ENCODE measurements around the gene UBXN2A.
"Not testable (repeated sequence)": the region's sequence is repeated elsewhere in the genome, so short reads cannot be mapped to it uniquely, and the experiment has no call there.

Gene UBXN2A

DNA sequence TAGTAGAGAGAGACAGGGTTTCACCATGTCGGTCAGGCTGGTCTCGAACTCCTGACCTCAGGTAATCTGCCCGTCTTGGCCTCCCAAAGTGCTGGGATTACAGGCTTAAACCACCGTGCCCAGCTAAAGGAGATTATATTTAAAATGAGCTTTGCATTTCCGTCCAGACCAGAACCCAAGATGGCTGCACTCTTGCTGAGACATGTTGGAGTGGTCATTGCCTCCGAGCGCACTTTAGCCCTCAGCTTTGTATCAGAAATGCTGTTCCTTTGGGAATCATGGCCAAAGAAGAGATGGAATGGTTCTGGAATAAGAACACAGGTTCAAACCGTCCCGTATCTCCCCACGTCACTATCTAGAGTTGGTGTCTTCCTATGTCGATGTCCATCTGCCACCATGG, 3.4 kb downstream of the UBXN2A start:
- no peak for DNase-seq

DNA sequence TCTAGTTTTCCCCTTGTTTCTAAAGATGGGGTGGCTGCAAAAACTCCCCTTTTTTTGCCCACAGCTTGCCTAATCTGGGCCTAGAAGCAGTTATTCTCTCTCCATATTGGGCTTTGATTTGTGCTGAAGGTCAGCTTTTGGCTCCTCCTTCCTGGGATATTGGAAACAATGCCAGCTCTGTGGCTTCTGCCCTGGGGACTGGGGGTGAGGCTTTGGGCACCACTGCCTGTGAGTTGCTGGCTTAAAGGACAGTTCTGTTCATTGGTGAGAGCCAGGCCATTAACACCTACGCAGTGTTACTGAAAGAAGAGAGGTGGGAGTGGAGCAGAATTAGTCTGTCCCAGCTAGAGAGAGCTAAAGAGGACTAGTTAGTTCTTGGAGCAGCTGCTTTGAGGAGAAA, 4.3 kb downstream of the UBXN2A start:
- DNase-seq: no peak

DNA sequence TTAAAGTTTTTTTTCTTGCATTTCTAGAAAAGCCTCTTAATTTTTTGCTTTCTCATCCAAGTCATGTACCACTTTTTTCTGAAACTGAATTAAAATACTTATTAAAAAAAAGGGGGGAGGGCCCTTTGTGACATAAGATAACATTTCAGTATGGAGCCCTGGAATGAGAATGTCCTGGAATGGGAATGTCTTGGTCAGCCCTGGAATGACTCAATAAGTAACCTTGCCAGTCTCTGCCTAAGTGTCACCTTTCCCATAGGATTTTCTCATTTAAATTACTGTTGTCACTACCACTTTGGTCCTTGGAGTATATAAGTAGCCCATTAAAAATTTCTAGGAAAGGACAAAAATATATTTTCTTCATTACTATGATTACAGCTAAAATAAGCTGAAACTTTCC, 4.7 kb downstream of the UBXN2A start:
- no peak for DNase-seq

DNA sequence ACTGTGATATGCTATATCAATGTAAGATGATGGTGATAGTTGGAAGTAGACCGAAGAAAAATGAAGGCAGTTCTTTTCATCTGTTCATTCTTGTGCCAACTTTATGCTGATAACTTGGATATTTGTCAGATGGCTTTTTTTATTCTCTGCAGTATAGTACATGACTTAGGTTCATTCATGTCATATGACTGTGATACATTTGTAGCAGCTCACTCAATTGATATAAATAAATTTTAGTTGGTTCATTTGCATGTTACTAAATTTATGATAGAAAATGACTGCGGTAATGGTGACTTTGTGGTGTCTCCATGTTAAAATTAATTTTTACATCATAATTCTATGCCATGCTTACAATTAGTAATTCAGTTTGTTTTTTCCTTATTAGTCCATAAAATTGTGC, 7.1 kb downstream of the UBXN2A start:
- DNase-seq: no peak

DNA sequence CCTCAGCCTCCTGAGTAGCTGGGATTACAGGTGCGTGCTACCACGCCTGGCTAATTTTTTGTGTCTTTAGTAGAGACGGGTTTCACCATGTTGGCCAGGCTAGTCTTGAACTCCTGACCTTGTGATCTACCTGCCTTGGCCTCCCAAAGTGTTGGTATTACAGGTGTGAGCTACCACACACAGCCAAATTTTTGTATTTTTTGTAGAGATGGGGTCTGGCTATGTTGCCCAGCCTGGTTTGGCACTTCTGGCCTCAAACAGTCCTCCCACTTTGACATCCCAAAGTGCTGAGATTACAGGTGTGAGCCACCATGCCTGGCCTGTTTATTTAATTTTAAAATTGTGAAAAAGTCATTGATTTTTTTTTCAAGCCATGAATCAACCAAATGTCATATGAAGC, 12.3 kb downstream of the UBXN2A start:
- DNase-seq: not testable (repeated sequence)

DNA sequence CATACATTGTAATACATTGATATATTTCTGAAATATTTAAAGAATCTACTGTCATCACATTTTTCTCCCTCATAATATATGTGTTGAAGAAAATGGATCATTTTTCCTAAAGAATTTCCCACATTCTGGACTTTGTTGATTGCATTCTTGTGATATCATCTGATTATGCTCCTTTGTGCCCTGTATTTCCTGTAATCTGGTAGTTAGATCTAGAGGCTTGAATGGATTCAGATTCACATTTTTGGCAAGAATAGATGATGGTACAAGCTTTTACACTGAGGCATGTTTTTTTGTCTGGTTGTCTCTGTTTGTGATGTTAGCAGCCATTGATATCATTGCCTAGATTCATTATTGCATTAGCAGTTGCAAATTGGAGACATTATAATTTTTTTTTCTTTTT, 13.4 kb downstream of the UBXN2A start:
- no peak for DNase-seq

DNA sequence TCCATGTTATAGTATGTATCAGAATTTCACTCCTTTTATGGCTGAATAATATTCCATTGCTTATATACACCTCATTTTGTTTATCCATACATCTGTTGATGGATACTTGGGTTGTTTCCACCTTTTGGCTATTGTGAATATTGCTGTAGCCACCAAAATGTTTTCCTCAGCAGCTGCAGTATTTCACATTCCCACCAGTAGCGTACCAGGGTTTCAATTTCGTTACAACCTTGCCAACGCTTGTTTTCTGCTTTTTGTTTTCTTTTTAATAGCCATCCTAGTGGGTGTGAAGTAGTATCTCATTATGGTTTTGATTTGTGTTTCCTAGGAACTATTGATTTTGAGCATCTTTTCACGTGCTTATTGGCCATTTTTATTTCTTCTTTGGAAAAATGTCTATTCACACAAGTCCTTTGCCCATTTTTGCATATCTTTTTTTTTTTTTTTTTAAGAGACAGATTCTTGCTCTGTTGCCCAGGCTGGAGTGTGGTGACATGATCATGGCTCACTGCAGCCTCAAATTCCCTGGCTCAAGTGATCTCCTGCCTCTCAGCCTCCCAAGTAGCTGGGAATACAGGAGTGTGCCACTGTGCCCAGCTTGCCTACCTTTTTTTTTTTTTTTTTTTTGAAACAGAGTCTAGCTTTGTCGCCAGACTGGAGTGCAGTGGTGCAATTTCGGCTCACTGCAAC, 14.2 kb downstream of the UBXN2A start:
- no peak for DNase-seq

DNA sequence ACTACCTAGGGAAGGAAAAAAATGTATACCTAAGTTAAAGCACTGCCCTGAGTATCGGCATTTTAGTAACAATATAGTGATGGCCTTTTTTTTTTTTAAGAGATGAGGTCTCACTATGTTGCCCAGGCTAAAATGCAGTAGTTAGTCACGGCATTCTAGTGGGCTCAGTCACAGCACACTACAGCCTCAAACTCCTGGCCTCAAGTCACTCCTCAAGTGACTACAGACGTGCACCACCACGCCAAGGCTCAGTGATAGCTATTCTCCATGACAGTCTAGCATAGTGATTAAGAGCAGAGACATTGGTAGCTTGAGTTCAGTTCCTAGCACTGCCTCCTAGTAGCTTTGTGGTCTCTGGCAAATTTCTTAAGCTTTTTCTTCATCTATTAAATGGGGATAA, 27.6 kb downstream of the UBXN2A start:
- DNase-seq: no peak

DNA sequence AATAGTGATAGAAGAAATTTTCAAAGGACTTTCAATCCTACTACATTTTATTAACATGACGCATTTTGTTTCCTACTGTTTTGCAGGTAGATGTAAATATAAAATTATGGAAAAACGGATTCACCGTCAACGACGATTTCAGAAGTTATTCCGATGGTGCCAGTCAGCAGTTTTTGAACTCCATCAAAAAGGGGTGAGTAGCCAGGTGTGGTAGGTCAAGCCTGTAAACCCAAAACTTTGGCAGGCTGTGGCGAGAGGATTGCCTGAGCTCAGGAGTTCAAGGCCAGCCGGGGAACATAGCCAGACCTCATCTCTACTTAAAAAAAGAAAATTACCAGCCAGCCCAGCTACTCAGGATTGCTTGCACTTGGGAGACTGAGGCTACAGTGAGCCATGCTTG, 36.6 kb downstream of the UBXN2A start:
- no peak for DNase-seq

DNA sequence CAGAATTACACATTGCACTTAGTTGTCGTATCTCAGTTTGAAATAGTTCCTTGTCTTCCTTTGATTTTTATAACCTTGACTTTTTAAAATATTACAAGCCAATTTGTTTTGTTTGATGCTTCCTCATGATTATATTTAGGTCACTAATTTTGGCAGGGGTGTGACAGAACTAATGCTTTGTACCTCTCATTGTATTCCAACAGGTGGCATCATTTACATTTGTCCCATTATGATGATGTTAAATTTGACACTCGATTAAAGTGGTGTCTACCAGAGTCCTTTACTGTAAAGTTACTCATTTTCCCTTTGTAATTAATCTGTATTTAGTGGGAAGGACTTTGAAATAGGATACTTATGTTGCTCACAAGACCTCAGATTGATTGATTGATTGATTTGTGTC, 48.1 kb downstream of the UBXN2A start:
- no peak for DNase-seq

DNA sequence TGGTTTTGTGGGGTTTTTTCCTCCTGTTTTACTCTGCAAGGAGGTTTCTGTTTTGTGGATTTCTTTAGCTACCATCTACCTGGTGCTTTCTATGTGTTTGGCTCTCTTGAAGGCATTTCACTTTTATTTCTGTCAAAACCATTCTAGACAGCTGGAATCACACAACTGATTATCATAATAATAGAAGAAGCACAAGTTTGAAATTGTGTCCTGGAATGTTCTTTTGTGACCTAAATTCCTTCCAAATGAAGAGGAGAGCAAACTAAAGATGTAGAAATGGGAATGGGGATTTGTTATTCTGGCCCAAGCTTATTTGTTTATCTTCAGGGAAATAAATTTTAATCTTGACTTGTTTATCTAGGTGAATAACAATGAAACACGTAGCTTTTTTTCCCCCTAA, 52.7 kb downstream of the UBXN2A start:
- DNase-seq: no peak

DNA sequence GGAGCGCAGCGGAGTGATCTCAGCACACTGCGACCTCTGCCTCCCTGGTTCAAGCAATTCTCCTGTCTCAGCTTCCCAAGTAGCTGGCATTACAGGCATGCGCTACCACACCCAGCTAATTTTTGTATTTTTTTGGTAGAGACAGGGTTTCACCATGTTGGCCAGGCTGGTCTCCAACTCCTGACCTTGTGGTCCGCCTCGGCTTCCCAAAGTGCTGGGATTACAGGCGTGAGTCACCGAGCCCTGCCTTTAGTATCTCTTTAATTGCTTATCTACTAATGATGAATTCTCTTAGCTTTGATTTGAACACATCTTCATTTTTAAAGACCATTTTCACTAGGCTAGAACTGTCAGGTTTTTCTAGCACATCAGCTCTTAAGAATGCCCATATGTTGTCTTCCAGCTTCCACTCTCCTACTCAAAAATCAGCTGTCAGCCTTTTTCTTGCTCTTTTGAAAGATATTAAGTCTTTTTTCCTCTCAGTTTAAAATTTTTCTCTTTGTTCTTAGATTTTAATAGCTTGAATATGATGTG, 53.5 kb downstream of the UBXN2A start:
- no peak for DNase-seq

DNA sequence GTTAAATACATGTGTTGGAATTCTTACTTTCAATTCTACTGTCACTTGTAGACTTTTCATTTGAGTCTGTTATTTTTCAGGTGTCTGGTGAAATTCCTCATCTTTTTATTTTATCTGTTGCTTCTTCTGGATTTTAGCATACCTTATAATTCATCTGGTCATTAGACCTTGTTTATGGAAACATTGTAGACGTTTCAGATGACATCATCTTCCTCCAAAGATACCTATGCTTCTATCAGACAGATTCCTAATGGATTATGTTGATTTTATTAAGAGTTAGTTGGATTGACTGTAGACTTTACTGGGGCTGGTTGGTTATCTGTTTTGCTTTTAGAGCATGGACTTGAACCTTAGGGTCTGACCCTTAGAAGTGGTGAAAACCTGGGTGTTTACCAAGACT, 54.3 kb downstream of the UBXN2A start:
- DNase-seq: no peak

DNA sequence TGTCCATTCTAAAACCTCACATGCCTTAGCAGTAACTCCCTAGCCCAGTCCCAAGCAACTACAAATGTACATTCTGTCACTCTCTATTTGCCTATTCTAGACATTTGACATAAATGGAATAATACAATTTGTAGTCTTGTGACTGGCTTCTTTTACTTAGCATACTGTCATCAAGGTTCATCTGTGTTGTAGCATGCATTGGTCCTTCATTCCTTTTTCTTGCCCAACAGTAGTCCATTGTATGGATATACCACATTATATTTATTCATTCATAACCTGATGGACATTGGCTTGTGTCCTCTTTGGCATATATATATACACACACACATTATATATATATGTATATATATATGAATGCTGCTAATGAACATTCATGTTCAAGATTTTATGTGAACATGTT, 67.4 kb downstream of the UBXN2A start:
- no peak for DNase-seq

DNA sequence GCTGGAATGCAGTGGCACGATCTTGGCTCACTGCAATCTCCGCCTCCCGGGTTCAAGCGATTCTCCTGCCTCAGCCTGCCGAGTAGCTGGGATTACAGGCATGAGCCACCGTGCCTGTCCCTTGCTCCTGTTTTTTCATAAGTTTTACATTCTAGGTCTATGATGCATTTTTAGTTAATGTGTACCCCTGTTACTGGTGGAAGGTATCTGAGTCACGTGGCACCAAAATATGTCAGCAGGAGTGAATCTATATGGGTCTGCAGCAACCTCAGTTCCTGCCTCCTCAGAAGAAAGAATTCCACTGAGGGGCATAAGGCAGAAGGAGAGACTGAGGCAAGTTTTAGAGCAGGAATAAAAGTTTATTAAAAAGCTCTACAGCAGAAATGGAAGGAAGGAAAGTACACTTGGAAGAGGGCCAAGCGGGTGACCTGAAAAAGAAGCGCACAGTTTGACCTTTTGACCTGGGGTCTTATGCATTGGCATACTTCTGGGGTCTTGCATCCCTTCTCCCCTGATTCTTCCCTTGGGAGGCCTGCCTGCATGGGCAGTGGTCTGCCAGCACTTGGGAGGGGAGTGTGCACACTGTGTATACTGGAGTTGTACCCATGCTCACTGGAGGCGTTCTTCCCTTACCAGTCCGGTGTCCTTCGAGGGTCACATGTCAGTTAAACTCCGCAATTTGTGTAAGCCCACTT, 68.6 kb downstream of the UBXN2A start:
- no peak for DNase-seq

DNA sequence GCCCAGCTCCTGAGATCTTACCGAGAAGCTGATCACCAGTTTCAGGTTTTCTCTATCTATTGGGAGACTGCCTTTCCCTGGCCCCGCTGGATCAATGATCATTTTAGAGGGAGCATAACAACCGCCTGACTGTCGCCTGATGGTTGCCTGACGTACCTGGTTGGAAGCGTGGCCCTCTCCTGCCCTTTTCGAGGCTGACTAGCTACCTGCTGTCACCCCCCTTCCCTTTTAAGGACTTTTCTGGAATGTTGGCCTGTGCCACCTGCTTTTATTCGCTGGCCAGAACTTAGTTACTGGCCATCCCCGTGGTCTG, 69.1 kb downstream of the UBXN2A start:
- DNase-seq: no peak

DNA sequence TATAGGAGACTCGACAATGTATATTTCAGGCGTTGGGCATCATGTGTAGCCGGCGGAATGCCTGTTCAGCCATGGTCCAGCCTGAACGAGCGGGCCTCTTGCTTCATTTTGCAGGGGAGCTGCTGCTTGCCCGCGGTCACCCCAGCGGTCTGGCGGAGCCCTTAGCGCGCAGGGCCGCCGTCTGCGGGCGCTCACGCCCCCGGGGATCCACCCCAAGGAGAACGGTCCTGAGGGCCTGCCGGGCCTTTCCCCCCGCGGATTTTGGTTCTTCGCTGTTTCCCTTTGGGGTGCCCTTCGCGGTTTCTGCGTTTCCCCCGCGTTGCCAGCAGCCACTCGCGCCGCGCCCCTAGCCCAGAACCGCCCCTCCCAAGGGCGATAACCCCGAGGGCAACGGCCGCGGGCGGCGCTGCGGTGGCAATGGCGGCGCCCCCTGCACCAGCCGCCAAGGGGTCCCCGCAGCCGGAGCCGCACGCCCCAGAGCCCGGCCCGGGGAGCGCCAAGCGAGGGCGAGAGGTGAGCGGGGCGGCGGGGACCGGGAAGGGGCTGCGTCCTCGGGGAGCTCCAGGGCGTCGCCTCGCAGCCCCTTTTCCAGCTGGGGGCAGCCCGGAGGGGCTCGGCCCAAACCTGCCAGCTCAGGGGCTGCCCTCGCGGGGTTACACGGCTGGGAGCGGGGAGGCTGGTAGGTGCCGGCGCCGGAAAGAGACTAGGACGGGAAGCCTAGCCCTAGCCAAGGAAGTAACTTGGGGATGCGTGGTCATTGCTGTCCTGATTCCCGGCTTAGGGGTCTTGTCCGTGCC, 69.6 kb downstream of the UBXN2A start, which contains the start of gene MFSD2B:
TSS of gene MFSD2B (plus strand) at position 406 of the 797 bp plus-strand sequence. CDS start at position 418, 12 bp downstream.
- DNase-seq: peak; percentile 1

DNA sequence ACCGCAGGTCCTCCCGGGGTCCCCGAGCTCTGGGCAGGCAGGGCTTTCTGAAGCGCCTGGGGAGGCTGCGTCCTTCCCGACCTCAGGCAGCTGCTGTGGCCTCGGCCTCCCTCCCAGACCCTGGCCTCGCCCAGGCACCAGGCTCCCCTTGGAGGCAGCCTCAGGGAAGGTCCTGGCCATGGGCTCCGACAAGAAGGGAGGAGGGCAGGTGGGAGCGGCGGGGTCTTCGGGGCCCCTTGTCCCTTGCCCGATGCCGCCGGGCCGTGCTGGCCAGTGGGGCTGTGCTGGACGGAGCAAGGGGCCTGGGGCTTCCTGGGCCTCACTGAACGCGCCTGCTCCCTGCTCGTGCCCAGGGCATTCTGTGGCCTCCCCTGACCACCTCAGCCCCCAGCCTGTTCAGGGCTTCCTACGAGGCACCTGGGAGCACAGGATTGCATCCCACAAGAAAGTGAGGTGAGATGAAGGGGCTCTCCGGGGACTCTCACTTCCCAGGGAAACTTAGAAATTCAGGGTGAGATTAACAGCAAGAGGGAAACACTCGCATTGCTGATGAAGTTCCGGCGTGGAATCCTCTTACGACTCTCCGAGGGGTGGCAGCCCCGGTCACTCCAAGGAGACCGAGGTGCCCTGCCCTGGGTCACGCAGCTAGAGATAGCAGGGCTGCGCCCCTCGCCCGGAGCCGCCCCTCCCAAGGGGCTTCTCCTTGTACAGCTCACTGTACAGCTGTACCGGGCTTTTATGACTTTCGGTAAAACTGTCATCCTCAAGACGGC, 70.4 kb downstream of the UBXN2A start:
- no peak for DNase-seq

DNA sequence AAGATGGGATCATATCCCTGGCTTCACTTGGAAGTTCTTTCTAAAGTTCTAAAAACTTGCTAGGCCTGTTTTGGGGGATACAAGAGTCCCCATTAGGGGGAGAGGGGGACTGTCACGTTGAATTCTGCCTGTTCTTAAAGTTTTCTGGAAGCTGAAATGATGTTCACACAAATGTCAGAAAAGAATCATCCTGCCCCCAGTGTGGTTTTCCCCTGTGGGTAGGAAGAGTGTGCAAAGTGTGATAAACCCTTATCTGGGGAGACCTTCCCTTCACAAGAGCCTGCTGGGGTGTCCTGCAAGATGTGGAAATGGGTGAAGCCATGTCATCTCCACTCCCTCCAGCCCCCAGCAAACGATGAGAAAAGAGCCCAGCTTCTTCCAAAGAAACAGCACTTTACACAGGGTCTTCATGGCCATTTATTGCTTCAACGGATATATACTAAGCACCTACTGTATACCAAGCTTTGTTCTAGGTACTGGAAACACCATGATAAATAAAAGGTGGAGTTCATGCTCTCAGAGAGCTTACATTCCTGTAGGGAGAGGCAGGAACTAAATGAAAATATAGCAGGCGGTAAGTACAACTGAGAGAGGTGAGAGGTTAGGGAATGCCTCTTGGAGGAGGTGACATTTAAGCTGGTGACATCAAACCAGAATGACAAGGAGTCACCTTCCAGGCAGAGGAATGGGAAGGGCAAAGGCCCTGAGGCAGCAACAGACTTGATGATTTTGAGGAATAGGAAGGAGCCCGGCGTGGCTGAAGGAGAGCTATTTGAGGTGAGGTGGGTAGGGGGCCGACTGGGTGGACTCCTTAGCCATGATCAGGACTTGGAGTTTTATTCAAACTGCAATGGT, 71.2 kb downstream of the UBXN2A start:
- DNase-seq: no peak

DNA sequence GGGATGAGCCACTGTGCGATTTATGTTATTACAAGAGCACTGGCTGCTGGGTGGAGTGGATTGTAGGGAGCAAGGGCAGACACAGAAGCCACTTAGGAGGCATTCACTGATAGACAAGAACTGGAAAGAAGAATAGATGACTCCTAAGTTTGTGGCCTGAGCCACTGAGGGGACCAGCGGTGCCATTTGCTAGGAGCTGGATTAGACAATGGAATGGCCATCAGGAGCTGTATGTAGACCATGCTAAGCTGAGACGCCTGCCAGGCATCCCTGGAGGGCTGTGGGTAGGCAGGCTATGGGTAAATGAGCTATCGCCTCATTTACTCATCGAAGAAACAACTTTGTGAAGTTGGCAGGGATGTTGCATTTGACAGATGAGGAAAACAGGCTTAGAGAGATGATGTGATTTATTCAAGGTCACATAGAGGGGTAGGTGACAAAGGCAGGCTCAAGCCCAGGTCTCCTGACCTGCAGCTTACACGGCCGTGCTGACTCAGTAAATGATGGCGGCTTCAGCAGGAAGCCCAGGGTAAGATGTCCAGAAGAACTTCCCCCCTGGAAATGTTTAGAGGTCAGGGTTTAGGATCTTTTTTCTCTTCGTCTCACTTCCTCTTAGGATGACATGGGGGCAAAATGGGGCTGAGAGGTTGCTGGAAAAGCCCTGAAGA, 72.4 kb downstream of the UBXN2A start:
- DNase-seq: peak; percentile 19

DNA sequence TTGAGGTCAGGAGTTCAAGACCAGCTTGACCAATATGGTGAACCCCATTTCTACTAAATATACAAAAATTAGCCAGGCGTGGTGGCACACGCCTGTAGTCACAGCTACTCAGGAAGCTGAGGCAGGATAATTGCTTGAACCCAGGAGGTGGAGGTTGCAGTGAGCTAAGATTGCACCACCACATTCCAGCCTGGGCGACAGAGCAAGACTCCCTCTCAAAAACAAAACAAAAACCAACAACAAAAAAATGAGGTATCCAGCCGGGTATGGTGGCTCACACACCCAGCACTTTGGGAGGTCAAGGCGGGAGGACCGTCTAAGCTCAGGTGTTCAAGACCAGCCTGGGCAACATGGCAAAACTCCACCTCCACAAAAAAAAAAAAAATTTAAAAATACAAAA, 74.6 kb downstream of the UBXN2A start:
- DNase-seq: not testable (repeated sequence)

Data from suppressor macrophage treated with lipopolysaccharide for 4 hours (primary cell).